Body of pancreas (tissue), 4 donors: ENCODE data around the gene CHST13.

ENCODE experiments used
- CTCF ChIP-seq, 7 experiments: fragments of 450-650 bp in 4 of 7; fragments of 200-600 bp in 3 of 7; sonication (generic) in 3 of 7; IDR thresholded peaks; one replicate each; pipeline ENCODE4 v1.5.1; 2016 to 2019; ENCODE audit warnings: antibody characterized with exemption in 7 of 7
- POLR2A ChIP-seq, 3 donors: fragments of 450-650 bp; IDR thresholded peaks; one replicate each; pipeline ENCODE4 v1.6.1; 2016; ENCODE audit warnings: antibody characterized with exemption in 3 of 3, mild to moderate bottlenecking in 2 of 3

- TF ChIP-seq CTCF (IDR thresholded peaks at IDR 0.05) (no peak), POLR2A (IDR thresholded peaks at IDR 0.05) (no peak)
Observed at GRCh38 chr3:126512026-126512425, 11.9 kb upstream of the CHST13 start.
